ENCODE results near the gene MAP3K5.

Gene MAP3K5

GRCh38 chr6:136564180-136564579, 228.1 kb downstream of the MAP3K5 start:
- DNase-seq: no peak
- Histone ChIP-seq H2BK120ac (ENCODE audit: low read depth, low read length) (no peak overlapping the region), H3K4me1 (ENCODE audit: control insufficient read depth, low read depth, low read length) (no peaks in the 10 kb centered on the region)

DNA sequence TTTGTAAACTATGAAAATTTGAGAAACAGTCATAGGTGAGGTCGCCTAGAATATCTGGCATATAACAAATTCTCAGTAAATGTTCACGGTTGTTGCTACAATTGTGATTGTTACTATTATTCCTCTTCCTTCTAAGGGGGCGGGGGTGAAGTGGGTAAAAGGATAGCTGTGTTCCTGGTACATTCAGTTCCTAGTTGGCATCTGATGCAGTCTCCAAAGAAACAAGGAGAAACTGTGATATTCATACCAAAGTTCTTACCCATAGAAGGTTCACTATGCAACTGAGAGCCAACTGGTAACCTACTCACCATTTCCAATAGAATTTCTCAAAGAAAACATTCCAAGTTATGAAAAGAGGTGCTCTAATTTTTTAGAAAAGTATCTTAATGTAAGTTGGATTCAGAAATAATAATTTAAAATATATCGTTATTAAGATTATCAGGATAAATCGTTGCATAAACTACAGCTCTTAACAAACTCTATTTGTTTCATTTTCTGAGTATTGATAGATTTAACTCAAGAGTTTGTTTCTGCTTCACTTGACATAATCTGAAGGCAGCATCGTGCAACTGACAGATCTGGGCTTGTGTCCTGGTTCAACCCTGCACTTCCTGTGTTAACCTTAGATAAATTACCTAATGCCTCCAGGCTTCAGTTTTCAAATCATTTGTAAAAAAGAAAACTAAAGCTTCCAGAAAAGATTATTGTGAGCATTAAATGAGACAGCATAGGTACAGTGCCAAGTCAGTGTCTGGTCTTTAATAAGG, 228.7 kb downstream of the MAP3K5 start:
- Histone ChIP-seq H2BK120ac (ENCODE audit: low read depth, low read length) (no peak overlapping the region), H3K79me1 (ENCODE audit: low read length) (no peaks in the 10 kb centered on the region), H3K4ac (ENCODE audit: low read depth, low read length) (no peak overlapping the region), H4K8ac (ENCODE audit: low read depth, low read length) (no peak overlapping the region), H3K23ac (ENCODE audit: low read length) (no peak overlapping the region), H2BK15ac (replicated peaks; ENCODE audit: low read depth) (no peak overlapping the region), H4K5ac (ENCODE audit: low read length) (no peak overlapping the region), H3K18ac (ENCODE audit: low read length) (no peak overlapping the region), H3K9ac (ENCODE audit: low read length) (no peak overlapping the region), H3K56ac (ENCODE audit: low read length) (no peak overlapping the region), H3K4me3 (ENCODE audit: low read length) (no peak overlapping the region), H2BK5ac (ENCODE audit: low read length) (no peak overlapping the region), H3K36me3 (ENCODE audit: control insufficient read depth, insufficient read depth, low read length) (no peaks in the 10 kb centered on the region), H3K27ac (ENCODE audit: low read depth, low read length) (no peak overlapping the region), H2AK5ac (ENCODE audit: low read length) (no peak overlapping the region), H3K4me2 (ENCODE audit: low read length) (no peak overlapping the region), H3K4me1 (ENCODE audit: control insufficient read depth, low read depth, low read length) (no peaks in the 10 kb centered on the region), H3K79me2 (ENCODE audit: control insufficient read depth, insufficient read depth, low read length) (no peaks in the 10 kb centered on the region), H3K27me3 (ENCODE audit: insufficient read depth, low read length, poor library complexity) (no peaks in the 10 kb centered on the region)
- no peak for DNase-seq
- WGBS (ENCODE audit: extremely low coverage, insufficient coverage, low lambda C conversion rate): 100% methylated on average over 1 of the region's 6 CpGs

More at GRCh38 chr6:136564180-136564579, 228.1 kb downstream of the MAP3K5 start:
- no peak overlapping the region for H3K56ac ChIP-seq (ENCODE audit: low read length)
- no peak overlapping the region for H3K23ac ChIP-seq (ENCODE audit: low read length)
- no peaks in the 10 kb centered on the region for H3K79me2 ChIP-seq (ENCODE audit: control insufficient read depth, insufficient read depth, low read length)
- no peak overlapping the region for H3K27ac ChIP-seq (ENCODE audit: low read depth, low read length)
- no peak overlapping the region for H2BK15ac ChIP-seq (replicated peaks; ENCODE audit: low read depth)
- no peak overlapping the region for H2AK5ac ChIP-seq (ENCODE audit: low read length)
- H4K8ac ChIP-seq (ENCODE audit: low read depth, low read length): no peak overlapping the region
- no peaks in the 10 kb centered on the region for H3K79me1 ChIP-seq (ENCODE audit: low read length)
- no peak overlapping the region for H3K4ac ChIP-seq (ENCODE audit: low read depth, low read length)
- WGBS (ENCODE audit: extremely low coverage, insufficient coverage, low lambda C conversion rate): no CpG with 5 or more reads among the region's 1 CpG
- no peak overlapping the region for H3K4me3 ChIP-seq (ENCODE audit: low read length)
- no peak overlapping the region for H3K9ac ChIP-seq (ENCODE audit: low read length)
- no peaks in the 10 kb centered on the region for H3K36me3 ChIP-seq (ENCODE audit: control insufficient read depth, insufficient read depth, low read length)
- no peaks in the 10 kb centered on the region for H3K27me3 ChIP-seq (ENCODE audit: insufficient read depth, low read length, poor library complexity)
- no peak overlapping the region for H2BK5ac ChIP-seq (ENCODE audit: low read length)
- H3K18ac ChIP-seq (ENCODE audit: low read length): no peak overlapping the region
- no peak overlapping the region for H4K5ac ChIP-seq (ENCODE audit: low read length)
- no peak overlapping the region for H3K4me2 ChIP-seq (ENCODE audit: low read length)

DNA sequence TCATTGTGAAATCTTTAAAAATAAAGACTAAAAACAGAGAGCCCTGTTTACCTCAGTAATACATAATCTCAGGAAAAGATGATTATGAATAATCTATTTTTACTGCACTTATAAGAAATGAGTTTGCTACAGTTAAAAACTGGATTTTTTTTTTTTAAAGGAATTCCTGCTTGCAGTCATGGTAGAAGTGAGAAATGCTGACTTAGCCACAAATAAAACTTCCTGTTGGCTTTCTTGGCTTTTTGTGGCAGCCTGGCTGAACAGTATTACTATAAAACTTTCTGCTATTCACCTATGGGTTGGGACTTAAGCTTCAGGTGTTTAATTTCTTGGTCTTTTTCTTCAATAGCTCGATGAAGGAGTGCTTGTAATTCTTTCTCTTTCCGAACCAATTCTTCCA, 230.1 kb downstream of the MAP3K5 start:
- no peak overlapping the region for H2BK5ac ChIP-seq (ENCODE audit: low read length)
- H3K79me2 ChIP-seq (ENCODE audit: control insufficient read depth, insufficient read depth, low read length): no peaks in the 10 kb centered on the region
- no CpG with 5 or more reads among the region's 2 CpGs for WGBS (ENCODE audit: extremely low coverage, insufficient coverage, low lambda C conversion rate)

DNA sequence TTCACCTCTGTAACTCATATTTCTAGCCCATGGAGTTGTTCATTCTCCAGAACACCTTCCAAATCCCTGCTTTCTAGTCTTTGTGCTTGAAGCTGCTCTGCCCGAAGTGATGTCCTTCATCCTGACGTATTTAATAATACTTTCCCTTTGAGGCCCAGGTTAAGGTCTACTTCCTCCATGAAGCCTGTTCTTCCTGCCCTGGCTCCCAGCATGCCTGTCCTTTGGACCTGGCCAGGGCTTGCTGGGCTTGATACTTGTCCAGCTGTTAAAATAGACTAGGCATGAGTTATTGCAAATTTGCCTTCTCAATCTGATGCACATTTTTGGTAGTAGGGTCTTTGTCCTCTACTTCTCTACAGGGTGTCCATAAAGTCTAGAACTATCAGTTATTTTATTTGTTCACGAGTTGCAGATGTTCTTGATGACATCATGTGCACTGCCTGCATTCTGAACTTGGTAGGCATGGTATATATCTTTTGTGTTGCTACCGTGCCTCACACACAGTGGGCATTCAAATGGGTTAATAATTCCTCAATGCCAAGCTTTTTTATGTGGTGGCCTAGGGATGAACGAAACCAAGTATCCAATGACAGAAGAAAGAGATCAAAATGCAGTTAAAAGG, 239.0 kb downstream of the MAP3K5 start:
- no peak overlapping the region for H3K4me3 ChIP-seq (ENCODE audit: low read length)
- H3K4me1 ChIP-seq (ENCODE audit: control insufficient read depth, low read depth, low read length): no peaks in the 10 kb centered on the region
- DNase-seq: no peak
- no peaks in the 10 kb centered on the region for H3K79me1 ChIP-seq (ENCODE audit: low read length)
- no peaks in the 10 kb centered on the region for H3K27me3 ChIP-seq (ENCODE audit: insufficient read depth, low read length, poor library complexity)
- no peak overlapping the region for H2BK15ac ChIP-seq (replicated peaks; ENCODE audit: low read depth)
- H3K36me3 ChIP-seq (ENCODE audit: control insufficient read depth, insufficient read depth, low read length): no peaks in the 10 kb centered on the region
- no peak overlapping the region for H3K27ac ChIP-seq (ENCODE audit: low read depth, low read length)
- H4K8ac ChIP-seq (ENCODE audit: low read depth, low read length): no peak overlapping the region
- no peak overlapping the region for H3K9ac ChIP-seq (ENCODE audit: low read length)
- H4K5ac ChIP-seq (ENCODE audit: low read length): no peak overlapping the region
- H2AK5ac ChIP-seq (ENCODE audit: low read length): no peak overlapping the region
- H3K79me2 ChIP-seq (ENCODE audit: control insufficient read depth, insufficient read depth, low read length): peaks cover 6% of the 10 kb centered on the region
- no peak overlapping the region for H3K18ac ChIP-seq (ENCODE audit: low read length)
- no CpG with 5 or more reads among the region's 5 CpGs for WGBS (ENCODE audit: extremely low coverage, insufficient coverage, low lambda C conversion rate)
- H2BK5ac ChIP-seq (ENCODE audit: low read length): no peak overlapping the region
- no peak overlapping the region for H3K4ac ChIP-seq (ENCODE audit: low read depth, low read length)
- H2BK120ac ChIP-seq (ENCODE audit: low read depth, low read length): no peak overlapping the region
- H3K23ac ChIP-seq (ENCODE audit: low read length): no peak overlapping the region
- no peak overlapping the region for H3K4me2 ChIP-seq (ENCODE audit: low read length)
- H3K56ac ChIP-seq (ENCODE audit: low read length): no peak overlapping the region

More for the DNA sequence above, 230.1 kb downstream of the MAP3K5 start:
- H3K56ac ChIP-seq (ENCODE audit: low read length): no peak overlapping the region
- no peaks in the 10 kb centered on the region for H3K79me1 ChIP-seq (ENCODE audit: low read length)
- H3K4me2 ChIP-seq (ENCODE audit: low read length): no peak overlapping the region
- H3K18ac ChIP-seq (ENCODE audit: low read length): no peak overlapping the region
- no peak overlapping the region for H4K5ac ChIP-seq (ENCODE audit: low read length)
- H3K36me3 ChIP-seq (ENCODE audit: control insufficient read depth, insufficient read depth, low read length): no peaks in the 10 kb centered on the region
- H2BK120ac ChIP-seq (ENCODE audit: low read depth, low read length): no peak overlapping the region
- H2AK5ac ChIP-seq (ENCODE audit: low read length): no peak overlapping the region
- no peak overlapping the region for H4K8ac ChIP-seq (ENCODE audit: low read depth, low read length)
- H2BK15ac ChIP-seq (replicated peaks; ENCODE audit: low read depth): no peak overlapping the region
- no peak overlapping the region for H3K9ac ChIP-seq (ENCODE audit: low read length)
- no peak for DNase-seq
- H3K4me1 ChIP-seq (ENCODE audit: control insufficient read depth, low read depth, low read length): no peaks in the 10 kb centered on the region
- no peak overlapping the region for H3K4ac ChIP-seq (ENCODE audit: low read depth, low read length)
- H3K27me3 ChIP-seq (ENCODE audit: insufficient read depth, low read length, poor library complexity): no peaks in the 10 kb centered on the region
- H3K27ac ChIP-seq (ENCODE audit: low read depth, low read length): no peak overlapping the region
- no peak overlapping the region for H3K4me3 ChIP-seq (ENCODE audit: low read length)
- H3K23ac ChIP-seq (ENCODE audit: low read length): no peak overlapping the region

DNA sequence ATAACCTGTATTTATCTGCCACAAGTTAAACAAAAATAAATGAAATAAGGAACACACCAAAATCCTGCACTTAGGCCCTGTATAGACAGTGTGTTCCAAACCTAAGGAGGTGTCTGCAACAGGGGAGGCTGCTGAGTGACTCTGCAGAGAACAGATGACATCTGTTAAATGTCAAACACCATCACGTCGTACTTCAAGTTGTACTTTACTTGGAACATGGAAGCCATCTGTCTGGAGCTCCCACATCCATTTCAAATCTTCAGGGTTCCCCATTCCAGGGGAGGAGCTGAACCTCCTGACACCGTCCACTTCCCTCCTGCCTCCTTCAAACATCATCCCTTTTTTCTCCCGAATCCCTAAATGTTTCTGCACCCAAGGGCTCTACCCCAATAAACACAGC, 240.2 kb downstream of the MAP3K5 start:
- no peak overlapping the region for H2AK5ac ChIP-seq (ENCODE audit: low read length)
- no peak overlapping the region for H2BK15ac ChIP-seq (replicated peaks; ENCODE audit: low read depth)
- H3K4me2 ChIP-seq (ENCODE audit: low read length): no peak overlapping the region
- no peak for DNase-seq
- H3K79me2 ChIP-seq (ENCODE audit: control insufficient read depth, insufficient read depth, low read length): peaks cover 8% of the 10 kb centered on the region
- H2BK120ac ChIP-seq (ENCODE audit: low read depth, low read length): no peak overlapping the region
- no peak overlapping the region for H3K27ac ChIP-seq (ENCODE audit: low read depth, low read length)
- no peak overlapping the region for H3K18ac ChIP-seq (ENCODE audit: low read length)
- no peak overlapping the region for H4K8ac ChIP-seq (ENCODE audit: low read depth, low read length)
- no peak overlapping the region for H3K4ac ChIP-seq (ENCODE audit: low read depth, low read length)
- H4K5ac ChIP-seq (ENCODE audit: low read length): no peak overlapping the region
- peaks cover 1% of the 10 kb centered on the region for H3K79me1 ChIP-seq (ENCODE audit: low read length)
- no CpG with 5 or more reads among the region's 4 CpGs for WGBS (ENCODE audit: extremely low coverage, insufficient coverage, low lambda C conversion rate)
- H3K56ac ChIP-seq (ENCODE audit: low read length): no peak overlapping the region
- no peak overlapping the region for H2BK5ac ChIP-seq (ENCODE audit: low read length)
- no peaks in the 10 kb centered on the region for H3K4me1 ChIP-seq (ENCODE audit: control insufficient read depth, low read depth, low read length)
- no peak overlapping the region for H3K4me3 ChIP-seq (ENCODE audit: low read length)
- no peak overlapping the region for H3K9ac ChIP-seq (ENCODE audit: low read length)
- no peak overlapping the region for H3K23ac ChIP-seq (ENCODE audit: low read length)
- H3K36me3 ChIP-seq (ENCODE audit: control insufficient read depth, insufficient read depth, low read length): no peaks in the 10 kb centered on the region
- no peaks in the 10 kb centered on the region for H3K27me3 ChIP-seq (ENCODE audit: insufficient read depth, low read length, poor library complexity)
